CD4-positive, alpha-beta T cell treated with Interleukin-6 at 100 ng/mL for 8 hours (primary cell): ENCODE data around the gene RNF8.
"Not testable (repeated sequence)": the region's sequence is repeated elsewhere in the genome, so short reads cannot be mapped to it uniquely, and the experiment has no call there.

Experiments
- DNase-seq: peaks from one replicate; pipeline ENCODE4 v3.0.0-alpha.2; 2020; ENCODE audit warnings: mixed read lengths, low spot score

RNF8 gene

GRCh38 chr6:37353761-37354525, at the start of gene RNF8:
Gene RNF8, plus strand, starts transcription at chr6:37353983. Its CDS starts 182 bp downstream, at chr6:37354165.
- DNase-seq: peak; percentile 89

- DNase-seq: no peak
Measured at GRCh38 chr6:37304766-37305165, 49.0 kb upstream of the RNF8 start.

GRCh38 chr6:37305841-37306425, 47.9 kb upstream of the RNF8 start:
- DNase-seq: no peak

GRCh38 chr6:37306624-37307222, 47.1 kb upstream of the RNF8 start:
- DNase-seq: no peak

GRCh38 chr6:37307484-37307883, 46.3 kb upstream of the RNF8 start:
- DNase-seq: not testable (repeated sequence)

GRCh38 chr6:37308069-37308815, 45.5 kb upstream of the RNF8 start:
- DNase-seq: no peak

- DNase-seq: no peak
Measured at GRCh38 chr6:37309046-37309445, 44.7 kb upstream of the RNF8 start.

GRCh38 chr6:37309692-37310091, 44.1 kb upstream of the RNF8 start:
- no peak for DNase-seq

- no peak for DNase-seq
Measured at GRCh38 chr6:37310966-37311365, 42.8 kb upstream of the RNF8 start.

- DNase-seq: no peak
Measured at GRCh38 chr6:37311741-37312473, 41.9 kb upstream of the RNF8 start.

GRCh38 chr6:37313723-37314486, 39.9 kb upstream of the RNF8 start:
- DNase-seq: no peak

GRCh38 chr6:37314487-37315156, 39.2 kb upstream of the RNF8 start:
- DNase-seq: peak; percentile 27

GRCh38 chr6:37315157-37315515, 38.6 kb upstream of the RNF8 start:
- no peak for DNase-seq

GRCh38 chr6:37316071-37316470, 37.7 kb upstream of the RNF8 start:
- no peak for DNase-seq

- no peak for DNase-seq
Measured at GRCh38 chr6:37317312-37318038, 36.3 kb upstream of the RNF8 start.

- no peak for DNase-seq
Measured at GRCh38 chr6:37319156-37319555, 34.6 kb upstream of the RNF8 start.

- DNase-seq: no peak
Measured at GRCh38 chr6:37319856-37320480, 33.8 kb upstream of the RNF8 start.

- DNase-seq: no peak
Measured at GRCh38 chr6:37320646-37321045, 33.1 kb upstream of the RNF8 start.

- DNase-seq: no peak
Measured at GRCh38 chr6:37321101-37321500, 32.7 kb upstream of the RNF8 start.
